ENCODE results near the gene SMG6. TPM values are rescaled to one million over a fixed set of nuclear protein-coding genes. Genes with fewer than 3 reads are reported as not detected.

SMG6 gene
- total and polyA plus RNA-seq, 2 donors (not counting 1 experiment from before 2014, with no cell fraction given): 10.6 to 35.5 TPM

DNA sequence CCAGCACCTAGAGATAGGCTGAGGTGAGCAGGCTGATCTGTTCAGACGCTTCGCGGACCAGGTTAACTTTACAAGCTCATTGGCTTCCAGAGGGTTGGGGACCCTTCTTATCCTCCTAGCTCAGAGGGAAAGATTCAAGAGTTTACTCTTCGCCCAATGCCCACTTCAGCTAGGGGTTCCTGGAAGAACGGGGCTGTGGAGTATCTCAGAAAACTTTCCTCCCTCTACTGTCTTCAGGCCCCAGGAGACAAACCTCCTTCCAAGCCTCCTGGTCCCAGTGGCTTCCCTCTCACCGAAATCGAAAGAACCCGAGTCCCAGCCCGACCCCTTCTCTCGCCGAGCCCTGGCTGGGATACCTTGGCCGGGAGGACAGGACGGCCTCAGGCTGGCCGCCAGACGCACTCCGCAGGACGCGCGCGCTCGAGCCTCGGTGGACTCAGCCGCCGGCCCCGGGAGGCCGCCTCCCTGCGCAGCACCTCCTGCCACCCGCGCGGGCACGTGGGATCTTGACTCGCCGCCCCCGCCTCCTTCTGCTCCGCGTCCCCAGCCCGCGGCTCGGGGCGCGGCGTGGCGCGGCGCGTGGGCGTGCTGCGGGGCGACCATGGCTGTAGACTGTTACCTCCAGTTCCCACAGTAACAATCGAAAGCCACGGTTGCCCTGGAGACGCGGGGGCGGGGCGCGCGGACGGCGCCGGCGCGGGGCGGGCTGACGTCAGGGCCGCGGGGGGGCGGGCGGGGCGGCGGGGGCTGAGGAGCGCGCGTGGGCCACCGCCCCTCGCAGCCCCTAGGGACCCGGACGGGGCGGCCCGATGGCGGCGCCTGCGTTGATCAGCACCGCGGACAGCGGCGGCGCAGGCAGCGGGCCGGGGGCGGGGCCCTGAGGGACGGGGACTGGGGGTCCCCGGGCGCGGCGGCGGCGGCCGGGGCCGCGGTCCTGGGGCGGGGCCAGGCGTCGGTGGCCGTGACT lies 254.0 kb downstream of the SMG6 start:
- peak overlapping the region; percentile 45 to 74 (median 59) for H3K4me3 ChIP-seq (ENCODE audit: control extremely low read depth in 1 of 5, extremely low read depth in 1 of 5, insufficient read depth in 1 of 5, low read depth in 2 of 5, low read length in 4 of 5)
- peak overlapping the region in 1 of 2 donors; percentile 47 for H3K27ac ChIP-seq (ENCODE audit: low read length in 2 of 2)
- Mint-ChIP-seq H3K27me3 (peaks cover 11% of the 10 kb centered on the region), H3K27ac (peak overlapping the region; percentile 61), H3K4me1 (peaks cover 30% of the 10 kb centered on the region), H3K9me3 (ENCODE audit: insufficient read depth) (no peaks in the 10 kb centered on the region), H3K4me3 (peak overlapping the region; percentile 78)
- H3K36me3 ChIP-seq (replicated peaks in 1 of 2; ENCODE audit: control extremely low read depth in 1 of 2, control insufficient read depth in 1 of 2, extremely low read depth in 1 of 2, insufficient read depth in 2 of 2, low read length in 1 of 2): peaks cover 0 to under 1% of the 10 kb centered on the region in 2 experiments
- peak; percentile 84 for ATAC-seq (ENCODE audit: low read depth)
- peaks cover 0 to 60% (median 18%) of the 10 kb centered on the region in 4 experiments for H3K27me3 ChIP-seq (replicated peaks in 1 of 4; ENCODE audit: control extremely low read depth in 1 of 4, control insufficient read depth in 3 of 4, insufficient read depth in 4 of 4, low read length in 3 of 4)
- intact Hi-C loops (cut with micrococcal nuclease): loop anchor here (1.0 to 10.0 kb wide), 4 partner anchors 7 to 288 kb away; partner anchors contain the start of genes DPH1, OVCA2, SGSM2 and TSR1
- ChIA-PET CTCF (interaction anchor here (1.7 to 2.7 kb wide), 2 partner anchors 9 to 195 kb away, joined by 6 to 28 read pairs; no protein-coding TSS in a partner anchor), POLR2A (no interaction called here)
- DNase-seq: peak; percentile 94
- peak overlapping the region; percentile 99 for H3K4me2 ChIP-seq (replicated peaks; ENCODE audit: low read depth, low read length, poor library complexity, severe bottlenecking)
- TF ChIP-seq EZH2 (IDR thresholded peaks at IDR 0.05; ENCODE audit: borderline replicate concordance, insufficient read depth, low read depth, low read length, poor library complexity, severe bottlenecking): no peak
- TF ChIP-seq, protein P1, sequence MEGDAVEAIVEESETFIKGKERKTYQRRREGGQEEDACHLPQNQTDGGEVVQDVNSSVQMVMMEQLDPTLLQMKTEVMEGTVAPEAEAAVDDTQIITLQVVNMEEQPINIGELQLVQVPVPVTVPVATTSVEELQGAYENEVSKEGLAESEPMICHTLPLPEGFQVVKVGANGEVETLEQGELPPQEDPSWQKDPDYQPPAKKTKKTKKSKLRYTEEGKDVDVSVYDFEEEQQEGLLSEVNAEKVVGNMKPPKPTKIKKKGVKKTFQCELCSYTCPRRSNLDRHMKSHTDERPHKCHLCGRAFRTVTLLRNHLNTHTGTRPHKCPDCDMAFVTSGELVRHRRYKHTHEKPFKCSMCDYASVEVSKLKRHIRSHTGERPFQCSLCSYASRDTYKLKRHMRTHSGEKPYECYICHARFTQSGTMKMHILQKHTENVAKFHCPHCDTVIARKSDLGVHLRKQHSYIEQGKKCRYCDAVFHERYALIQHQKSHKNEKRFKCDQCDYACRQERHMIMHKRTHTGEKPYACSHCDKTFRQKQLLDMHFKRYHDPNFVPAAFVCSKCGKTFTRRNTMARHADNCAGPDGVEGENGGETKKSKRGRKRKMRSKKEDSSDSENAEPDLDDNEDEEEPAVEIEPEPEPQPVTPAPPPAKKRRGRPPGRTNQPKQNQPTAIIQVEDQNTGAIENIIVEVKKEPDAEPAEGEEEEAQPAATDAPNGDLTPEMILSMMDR (IDR thresholded peaks at IDR 0.05): no peak
- peak overlapping the region; percentile 62 for H2AFZ ChIP-seq (ENCODE audit: insufficient read depth, low read depth, low read length, poor library complexity, severe bottlenecking)
- H3K4me1 ChIP-seq (ENCODE audit: control insufficient read depth in 2 of 2, insufficient read depth in 2 of 2, low read length in 2 of 2): peaks cover 40 to 52% of the 10 kb centered on the region in 2 donors
- H3K79me2 ChIP-seq (ENCODE audit: control insufficient read depth, insufficient read depth, low read length): peaks cover 5% of the 10 kb centered on the region
- peaks cover 0 to 12% (median 0%) of the 10 kb centered on the region in 3 donors for H3K9me3 ChIP-seq (ENCODE audit: control extremely low read depth in 1 of 3, control insufficient read depth in 2 of 3, insufficient read depth in 1 of 3, low read length in 2 of 3)
- H4K20me1 ChIP-seq (ENCODE audit: control insufficient read depth, insufficient read depth, low read length, poor library complexity, severe bottlenecking): peaks cover 18% of the 10 kb centered on the region
- peak overlapping the region; percentile 79 for H3K9ac ChIP-seq (ENCODE audit: low read length)
- 3% methylated on average over 94 of the region's 104 CpGs for whole genome bisulfite sequencing (ENCODE audit: insufficient coverage)

Measured in B cell (primary cell).